IMR-90 (cell line): ENCODE measurements around the gene BPTF. TPM values are rescaled to one million over a fixed set of nuclear protein-coding genes. Genes with fewer than 3 reads are reported as not detected.

ENCODE experiments used
- ATAC-seq: fragments of 200-7000 bp; cut with Tn5 transposase; 2 replicates; pipeline ENCODE4 v1.9.1; 2020; ENCODE audit warnings: low read depth, mild to moderate bottlenecking, moderate library complexity
- BruUV-seq: library from RNA; stranded (reverse); fragments of 400-500 nt; replicated peaks from 2 replicates; lab custom pipeline; 2021; lab: Mats Ljungman, UMichigan
- CTCF ChIA-PET: fragments of 300-600 bp; formaldehyde crosslinking; extraction: SDS; loops from one replicate; lab custom pipeline; 2021; ENCODE audit warnings: antibody characterized with exemption; lab: Yijun Ruan, JAX
- POLR2A ChIA-PET: fragments of 300-600 bp; sonication (Branson Sonifier 250); formaldehyde crosslinking; loops from one replicate; lab custom pipeline; 2022; ENCODE audit warnings: antibody characterized with exemption; ENCODE audit not compliant: unreplicated experiment; lab: Charles Lee
- DNase-seq: peaks from one replicate; pipeline ENCODE4 v3.0.0; 2013
- H2AFZ ChIP-seq: replicated peaks from 2 replicates; pipeline ENCODE3; 2013; ENCODE audit warnings: low read length, mild to moderate bottlenecking; ENCODE audit not compliant: poor library complexity
- H2AK5ac ChIP-seq: 2 replicates; pipeline ENCODE4 v1.6.1; 2013; ENCODE audit warnings: low read depth, low read length, inconsistent platforms
- H2AK9ac ChIP-seq: replicated peaks from 2 replicates; pipeline ENCODE3; 2013; ENCODE audit warnings: mild to moderate bottlenecking, low read depth, low read length, moderate library complexity; ENCODE audit not compliant: poor library complexity
- H2BK120ac ChIP-seq: 2 replicates; pipeline ENCODE4 v1.6.1; 2013; ENCODE audit warnings: low read depth, low read length, inconsistent platforms
- H2BK15ac ChIP-seq: 3 replicates; pipeline ENCODE4 v1.6.1; 2013; ENCODE audit warnings: low read depth, low read length, inconsistent platforms
- H2BK20ac ChIP-seq: 2 replicates; pipeline ENCODE4 v1.6.1; 2013; ENCODE audit warnings: low read depth, mild to moderate bottlenecking, inconsistent platforms, low read length, moderate library complexity
- H2BK5ac ChIP-seq: 2 replicates; pipeline ENCODE4 v1.6.1; 2013; ENCODE audit warnings: mild to moderate bottlenecking, low read depth, low read length, inconsistent platforms; ENCODE audit not compliant: poor library complexity, severe bottlenecking
- H3K14ac ChIP-seq: replicated peaks from 2 replicates; pipeline ENCODE4 v1.6.1; 2013; ENCODE audit warnings: low read depth, low read length, inconsistent platforms
- H3K18ac ChIP-seq: 2 replicates; pipeline ENCODE4 v1.6.1; 2013; ENCODE audit warnings: low read depth, low read length, control low read depth
- H3K23ac ChIP-seq: 2 replicates; pipeline ENCODE4 v1.6.1; 2013; ENCODE audit warnings: low read depth, low read length, inconsistent platforms
- H3K27ac ChIP-seq: 2 replicates; pipeline ENCODE4 v1.5.1; 2013; ENCODE audit warnings: mild to moderate bottlenecking, control low read depth, low read length; ENCODE audit not compliant: insufficient read depth
- H3K27me3 ChIP-seq: 2 replicates; pipeline ENCODE4 v1.6.1; 2013; ENCODE audit warnings: low read length; ENCODE audit not compliant: control insufficient read depth, insufficient read depth
- H3K36me3 ChIP-seq: 2 replicates; pipeline ENCODE4 v1.6.1; 2013; ENCODE audit warnings: low read length, mixed read lengths; ENCODE audit not compliant: control insufficient read depth, insufficient read depth
- H3K4ac ChIP-seq: 2 replicates; pipeline ENCODE4 v1.6.1; 2013; ENCODE audit warnings: low read depth, low read length, inconsistent platforms
- H3K4me1 ChIP-seq: 2 replicates; pipeline ENCODE4 v1.6.1; 2013; ENCODE audit warnings: low read length, mixed read lengths; ENCODE audit not compliant: control insufficient read depth, insufficient read depth
- H3K4me2 ChIP-seq: 2 replicates; pipeline ENCODE4 v1.6.1; 2013; ENCODE audit warnings: low read depth, mild to moderate bottlenecking, control low read depth, low read length, moderate library complexity
- H3K4me3 ChIP-seq: 2 replicates; pipeline ENCODE4 v1.5.1; 2013; ENCODE audit warnings: low read depth, mild to moderate bottlenecking, control low read depth, low read length, moderate library complexity; ENCODE audit not compliant: insufficient read depth
- H3K56ac ChIP-seq: 2 replicates; pipeline ENCODE4 v1.6.1; 2013; ENCODE audit warnings: low read length, inconsistent platforms; ENCODE audit not compliant: insufficient read depth; ENCODE audit errors: extremely low read depth
- H3K79me1 ChIP-seq, 2 experiments: 2 replicates each; pipeline ENCODE4 v1.6.1; 2013; ENCODE audit warnings: low read length in 2 of 2, inconsistent platforms in 1 of 2, low read depth in 1 of 2
- H3K9ac ChIP-seq: 2 replicates; pipeline ENCODE4 v1.6.1; 2013; ENCODE audit warnings: low read depth, low read length, control low read depth
- H3K9me1 ChIP-seq: 2 replicates; pipeline ENCODE4 v1.6.1; 2013; ENCODE audit warnings: low read length, inconsistent platforms; ENCODE audit not compliant: insufficient read depth
- H3K9me3 ChIP-seq: 2 replicates; pipeline ENCODE4 v1.6.1; 2013; ENCODE audit warnings: low read length; ENCODE audit not compliant: control insufficient read depth, insufficient read depth
- H4K20me1 ChIP-seq: 2 replicates; pipeline ENCODE4 v1.6.1; 2013; ENCODE audit warnings: low read length, inconsistent platforms; ENCODE audit not compliant: insufficient read depth
- H4K5ac ChIP-seq: 2 replicates; pipeline ENCODE4 v1.6.1; 2013; ENCODE audit warnings: mild to moderate bottlenecking, low read depth, low read length, control low read depth
- H4K8ac ChIP-seq, 2 experiments: 2 replicates each; pipeline ENCODE4 v1.6.1; 2013; ENCODE audit warnings: low read depth in 2 of 2, low read length in 2 of 2, control low read depth in 1 of 2, inconsistent platforms in 1 of 2
- H4K91ac ChIP-seq: 2 replicates; pipeline ENCODE4 v1.6.1; 2013; ENCODE audit warnings: low read depth, low read length, inconsistent platforms; ENCODE audit not compliant: insufficient read depth
- BHLHE40 ChIP-seq: fragments of 150-350 bp; IDR thresholded peaks from 2 replicates; pipeline ENCODE4 v1.6.1; 2016; ENCODE audit warnings: mild to moderate bottlenecking, low read depth, low read length
- MXI1 ChIP-seq: IDR thresholded peaks from 2 replicates; pipeline ENCODE4 v1.6.1; 2012; ENCODE audit warnings: low read depth, mild to moderate bottlenecking, low read length, moderate library complexity, borderline replicate concordance
- RCOR1 ChIP-seq: IDR thresholded peaks from 2 replicates; pipeline ENCODE4 v1.6.1; 2012; ENCODE audit warnings: mild to moderate bottlenecking, low read length, improper control_type of control experiment; ENCODE audit not compliant: insufficient replicate concordance
- WGBS, 2 experiments: methylation state at CpG; one replicate each; pipeline versions ENCODE4 v1.1.5 to v1.1.7; 2013; ENCODE audit warnings: missing lambda C conversion rate in 2 of 2; ENCODE audit not compliant: insufficient read length in 1 of 2; ENCODE audit errors: extremely low coverage in 2 of 2; 5-methylcytosine and 5-hydroxymethylcytosine counted together
- dilution Hi-C: fragments of 300-500 bp; cut with HindIII; formaldehyde crosslinking; loops from one replicate; pipeline ENCODE4 v1.14.3; 2018; ENCODE audit warnings: low sequenced_read_pairs; ENCODE audit not compliant: unreplicated experiment
- in situ Hi-C: fragments of 300-500 bp; cut with MboI; formaldehyde crosslinking; loops from 3 replicates; pipeline ENCODE4 v1.14.3; 2019; ENCODE audit warnings: low sequenced_read_pairs, inconsistent platforms, mixed read lengths
- intact Hi-C: fragments of 100-400 bp; cut with micrococcal nuclease; formaldehyde crosslinking; loops from 2 replicates; pipeline ENCODE4 v1.10.0; 2022
- polyA plus RNA-seq, 3 experiments: library from polyadenylated mRNA; depleted of rRNA; stranded (reverse); fragments of >200 nt; gene quantifications; 2 replicates each; pipeline ENCODE4 v1.2.3, GENCODE V29; 2012; ENCODE audit warnings: low replicate concordance in 1 of 3
- total RNA-seq: library from RNA; depleted of rRNA; stranded (reverse); fragments of >200 nt; gene quantifications from 2 replicates; pipeline ENCODE4 v1.2.3, GENCODE V29; 2012

BPTF gene
- total and polyA plus RNA-seq, 2 of the 4 experiments (the other 2 are of a cell fraction), result 32.3 to 35.7 TPM

DNA sequence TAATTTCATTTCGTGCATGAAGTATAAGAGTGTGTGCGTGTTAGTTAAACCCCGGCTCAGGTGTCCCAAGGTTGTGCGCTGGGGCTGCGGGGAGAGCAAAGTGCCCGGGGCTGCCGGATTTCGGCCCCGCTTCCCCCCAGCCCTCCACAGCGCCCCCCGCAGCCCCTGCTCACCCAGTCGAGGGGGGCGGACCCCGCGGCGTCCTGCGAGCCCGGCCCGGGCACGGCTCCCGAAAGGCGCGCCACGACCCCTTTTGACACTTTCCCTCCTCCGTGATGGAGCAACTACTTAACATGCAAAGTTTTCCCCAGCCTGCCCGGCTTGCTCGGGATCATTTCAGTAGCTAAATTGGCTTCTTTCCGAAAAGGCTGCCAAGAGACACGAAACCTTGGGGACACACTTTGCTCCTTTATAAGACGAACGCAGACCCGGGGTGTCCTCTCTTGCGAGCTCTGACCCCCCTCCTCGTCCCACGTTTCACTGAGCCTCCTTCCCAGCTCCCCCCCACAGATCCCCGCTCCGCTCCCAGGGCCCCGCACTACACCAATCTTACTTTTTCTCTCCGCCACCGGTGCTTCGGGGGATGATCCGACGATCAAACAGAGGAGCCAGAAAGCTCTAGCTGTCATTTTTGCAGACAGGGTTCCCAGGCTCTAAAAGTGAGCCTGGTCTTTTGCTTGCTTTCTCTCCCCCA, 170.4 kb downstream of the BPTF start:
- Histone ChIP-seq H2AK9ac (no peak overlapping the region), H3K9ac (peak overlapping the region; percentile 45), H3K79me1 (peaks cover 8 to 13% of the 10 kb centered on the region in 2 experiments; a peak in 3 of 4 replicates), H4K5ac (no peak overlapping the region), H2BK20ac (no peak overlapping the region), H3K4ac (no peak overlapping the region), H4K8ac (peak overlapping the region in 1 of 2 experiments; percentile 11; a peak in 1 of 4 replicates), H3K23ac (peak overlapping the region; percentile 4; the same call in 1 of the 2 replicates), H2BK120ac (no peak overlapping the region), H2BK15ac (peak overlapping the region; percentile 14; the same call in 1 of the 3 replicates), H3K4me1 (peaks cover 5% of the 10 kb centered on the region; the same call in 1 of the 2 replicates), H3K36me3 (no peaks in the 10 kb centered on the region), H3K14ac (0 out of 2 replicates have a peak overlapping the region, but pooled peaks have one; percentile 39), H4K20me1 (no peaks in the 10 kb centered on the region), H2BK5ac (no peak overlapping the region), H3K56ac (no peak overlapping the region), H2AFZ (peak overlapping the region; percentile 67), H3K4me3 (peak overlapping the region; percentile 64), H3K27ac (no peak overlapping the region), H2AK5ac (no peak overlapping the region), H3K9me1 (peaks cover 8% of the 10 kb centered on the region; the same call in 1 of the 2 replicates), H3K27me3 (no peaks in the 10 kb centered on the region), H4K91ac (no peak overlapping the region), H3K18ac (no peak overlapping the region), H3K4me2 (peak overlapping the region; percentile 98), H3K9me3 (no peaks in the 10 kb centered on the region)
- CTCF ChIA-PET, result no interaction called here
- TF ChIP-seq BHLHE40 (no peak), RCOR1 (no peak), MXI1 (no peak; the same call in 1 of the 2 replicates)
- dilution Hi-C loops (no loop called here), in situ Hi-C loops (no loop called here), intact Hi-C loops (loop anchor here (10.0 kb wide), 1 partner anchor 209 kb away; no protein-coding TSS in a partner anchor)
- POLR2A ChIA-PET, result interaction anchor here (0.5 kb wide), 1 partner anchor 205 kb away, joined by 3 read pairs; no protein-coding TSS in a partner anchor
- 0% methylated on average over 6 of the region's 43 CpGs; no CpG with 5 or more reads in 1 of the 2 experiments for WGBS, 2 experiments
- no TSS peak for BruUV-seq
- DNase-seq (no peak), ATAC-seq (no peak)
